OCI-LY3 (cell line): ENCODE measurements around the gene SLC25A46.
"Not testable (repeated sequence)": the region's sequence is repeated elsewhere in the genome, so short reads cannot be mapped to it uniquely, and the experiment has no call there.

Experiments used
- H2AFZ ChIP-seq: fragments of 200-600, 300-600 bp; shearing (Covaris generic); 2 replicates; pipeline ENCODE4 v1.6.0; 2014; ENCODE audit warnings: antibody characterized with exemption, low read depth, low read length
- H3K27ac ChIP-seq: fragments of 200-600, 300-600 bp; sonication (generic); 2 replicates; pipeline ENCODE4 v1.5.1; 2014; ENCODE audit warnings: mild to moderate bottlenecking, low read length, moderate library complexity, mixed read lengths
- H3K27me3 ChIP-seq: fragments of 200-600, 300-600 bp; sonication (generic); 2 replicates; pipeline ENCODE4 v1.6.1; 2014; ENCODE audit warnings: low read depth, low read length, mixed read lengths
- H3K36me3 ChIP-seq: fragments of 200-600, 300-600 bp; sonication (generic); replicated peaks from 2 replicates; pipeline ENCODE3; 2014; ENCODE audit warnings: low read depth, low read length, mixed read lengths
- H3K4me1 ChIP-seq: fragments of 300-600, 200-600 bp; sonication (generic); 2 replicates; pipeline ENCODE4 v1.6.1; 2014; ENCODE audit warnings: low read length, mixed read lengths
- H3K4me2 ChIP-seq: fragments of 200-600, 300-600 bp; sonication (generic); 2 replicates; pipeline ENCODE4 v1.6.1; 2014; ENCODE audit warnings: low read length, mixed read lengths
- H3K4me3 ChIP-seq: fragments of 300-600, 200-600 bp; sonication (generic); 2 replicates; pipeline ENCODE4 v1.5.1; 2014; ENCODE audit warnings: antibody characterized with exemption, mild to moderate bottlenecking, low read length, moderate library complexity
- H3K79me2 ChIP-seq: fragments of 300-600, 200-600 bp; shearing (Covaris generic); 2 replicates; pipeline ENCODE4 v1.6.1; 2014; ENCODE audit warnings: mild to moderate bottlenecking, low read length, mixed read lengths
- H3K9ac ChIP-seq: fragments of 300-600, 200-600 bp; shearing (Covaris generic); 2 replicates; pipeline ENCODE4 v1.6.0; 2014; ENCODE audit warnings: mild to moderate bottlenecking, low read length, moderate library complexity
- H3K9me3 ChIP-seq: fragments of 200-600, 300-600 bp; shearing (Covaris generic); 2 replicates; pipeline ENCODE4 v1.6.1; 2014; ENCODE audit warnings: low read length, mixed read lengths; ENCODE audit not compliant: insufficient read depth
- H4K20me1 ChIP-seq: fragments of 200-600, 300-600 bp; sonication (generic); 2 replicates; pipeline ENCODE4 v1.6.1; 2016; ENCODE audit warnings: low read length, mixed read lengths; ENCODE audit not compliant: insufficient read depth
- EZH2phosphoT487 ChIP-seq: fragments of 200-600 bp; shearing (Covaris generic); IDR thresholded peaks from 2 replicates; pipeline ENCODE4 v1.6.1; 2018; ENCODE audit warnings: antibody characterized with exemption, mixed run types, low read depth
- TF ChIP-seq, protein P1 (sequence below): fragments of 200-600, 300-600 bp; sonication (generic); IDR thresholded peaks from 2 replicates; pipeline ENCODE4 v1.5.1; 2014; ENCODE audit warnings: antibody characterized with exemption, low read length, low read depth

SLC25A46 gene

DNA sequence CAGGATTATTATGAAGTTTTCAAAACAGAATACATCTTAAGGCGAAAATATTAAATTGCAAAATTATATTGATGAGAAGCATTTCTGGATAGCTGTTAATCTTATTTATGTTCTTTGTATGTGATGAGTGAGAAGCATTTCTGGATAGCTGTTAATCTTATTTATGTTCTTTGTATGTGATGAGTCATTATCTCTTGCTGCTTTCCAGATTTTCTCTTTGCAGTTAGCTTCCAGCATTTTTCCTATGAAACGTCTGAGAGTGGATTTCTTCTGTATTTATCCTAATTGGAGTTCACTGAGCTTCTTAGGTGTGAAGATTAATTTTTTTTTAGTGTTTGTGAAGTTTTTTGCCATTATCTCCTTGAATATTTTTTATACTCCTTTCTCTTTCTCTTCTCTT is 20.5 kb upstream of the SLC25A46 start:
- no peak overlapping the region for H3K27ac ChIP-seq

DNA sequence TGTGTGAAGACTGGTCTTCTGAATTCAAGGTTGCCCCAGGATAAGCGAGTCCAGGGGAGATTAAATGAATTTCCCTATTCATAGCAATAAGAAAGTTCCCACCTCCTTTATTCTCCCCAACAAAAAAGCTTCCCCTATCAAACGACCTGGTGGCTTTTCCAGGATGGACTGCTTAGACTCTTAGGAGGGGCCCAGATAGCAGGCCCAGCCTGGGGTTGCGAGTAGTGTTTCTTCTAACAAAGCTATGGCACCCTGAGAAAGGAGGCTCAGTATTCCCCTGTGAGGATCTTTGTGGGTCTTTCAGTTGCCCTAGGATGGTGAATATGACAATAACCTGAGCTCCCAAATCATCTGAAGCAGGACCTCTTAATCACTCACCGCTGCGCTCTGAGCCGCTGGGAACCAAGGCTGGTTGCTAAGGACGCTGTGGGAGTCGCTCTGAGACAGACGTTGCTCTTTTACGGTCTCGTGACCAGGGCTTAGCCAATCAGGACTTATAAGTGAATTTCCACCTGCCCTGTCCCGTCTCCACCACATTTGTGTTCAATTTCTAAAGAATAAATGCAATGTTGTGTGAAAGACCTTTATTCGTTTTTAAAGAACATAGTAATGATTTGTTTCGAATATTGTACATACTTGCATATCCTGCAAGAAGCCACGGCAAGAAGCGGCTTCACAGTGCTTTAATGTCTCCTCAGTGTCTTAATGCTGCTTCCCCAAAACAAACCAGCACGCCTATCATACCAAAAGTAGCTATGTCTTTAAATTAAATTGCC is 12.4 kb upstream of the SLC25A46 start, which contains the start of gene TMEM232:
Gene TMEM232 (minus strand): TSS at position 423 of the 776 bp plus-strand sequence. CDS start 59,319 bp downstream, outside the sequence.
- Histone ChIP-seq H4K20me1 (no peaks in the 10 kb centered on the region), H3K79me2 (no peaks in the 10 kb centered on the region), H3K4me3 (peak within 1 kb of the TSS; percentile 95), H2AFZ (peak within 1 kb of the TSS; percentile 100), H3K27me3 (no peaks in the 10 kb centered on the region), H3K9me3 (no peaks in the 10 kb centered on the region), H3K4me2 (peak within 1 kb of the TSS; percentile 86), H3K4me1 (no peaks in the 10 kb centered on the region), H3K9ac (peak within 1 kb of the TSS; percentile 58), H3K36me3 (no peaks in the 10 kb centered on the region), H3K27ac (no peak within 1 kb of the TSS)
- TF ChIP-seq EZH2phosphoT487, result no peak
- TF ChIP-seq, protein P1, sequence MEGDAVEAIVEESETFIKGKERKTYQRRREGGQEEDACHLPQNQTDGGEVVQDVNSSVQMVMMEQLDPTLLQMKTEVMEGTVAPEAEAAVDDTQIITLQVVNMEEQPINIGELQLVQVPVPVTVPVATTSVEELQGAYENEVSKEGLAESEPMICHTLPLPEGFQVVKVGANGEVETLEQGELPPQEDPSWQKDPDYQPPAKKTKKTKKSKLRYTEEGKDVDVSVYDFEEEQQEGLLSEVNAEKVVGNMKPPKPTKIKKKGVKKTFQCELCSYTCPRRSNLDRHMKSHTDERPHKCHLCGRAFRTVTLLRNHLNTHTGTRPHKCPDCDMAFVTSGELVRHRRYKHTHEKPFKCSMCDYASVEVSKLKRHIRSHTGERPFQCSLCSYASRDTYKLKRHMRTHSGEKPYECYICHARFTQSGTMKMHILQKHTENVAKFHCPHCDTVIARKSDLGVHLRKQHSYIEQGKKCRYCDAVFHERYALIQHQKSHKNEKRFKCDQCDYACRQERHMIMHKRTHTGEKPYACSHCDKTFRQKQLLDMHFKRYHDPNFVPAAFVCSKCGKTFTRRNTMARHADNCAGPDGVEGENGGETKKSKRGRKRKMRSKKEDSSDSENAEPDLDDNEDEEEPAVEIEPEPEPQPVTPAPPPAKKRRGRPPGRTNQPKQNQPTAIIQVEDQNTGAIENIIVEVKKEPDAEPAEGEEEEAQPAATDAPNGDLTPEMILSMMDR, result no peak

More for the DNA sequence above, 20.5 kb upstream of the SLC25A46 start:
- Histone ChIP-seq H3K4me2 (no peak overlapping the region), H3K27me3 (no peaks in the 10 kb centered on the region), H3K4me1 (no peaks in the 10 kb centered on the region), H2AFZ (no peak overlapping the region), H4K20me1 (no peaks in the 10 kb centered on the region), H3K9me3 (no peaks in the 10 kb centered on the region), H3K79me2 (no peaks in the 10 kb centered on the region), H3K4me3 (no peak overlapping the region), H3K36me3 (no peaks in the 10 kb centered on the region), H3K9ac (no peak overlapping the region)
- no peak for TF ChIP-seq EZH2phosphoT487
- TF ChIP-seq, protein P1, result no peak

DNA sequence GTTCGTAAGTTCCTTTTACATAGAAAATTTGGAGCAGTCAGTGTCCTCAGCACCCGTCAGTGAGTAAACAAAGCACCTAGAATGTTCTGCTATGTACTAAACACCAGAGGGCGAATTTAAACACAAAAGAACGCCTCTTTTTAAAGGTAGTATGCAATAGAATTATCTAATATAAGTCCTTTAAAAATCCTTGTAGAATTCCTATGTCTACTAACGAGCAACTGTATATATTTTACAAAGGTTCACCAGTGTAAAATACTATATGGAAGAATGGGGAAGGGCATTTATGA is 11.8 kb upstream of the SLC25A46 start:
- Histone ChIP-seq H3K4me2 (peak overlapping the region; percentile 86), H4K20me1 (no peaks in the 10 kb centered on the region), H3K9ac (peak overlapping the region; percentile 58), H3K4me1 (no peaks in the 10 kb centered on the region), H3K27ac (no peak overlapping the region), H2AFZ (peak overlapping the region; percentile 100), H3K9me3 (no peaks in the 10 kb centered on the region), H3K79me2 (no peaks in the 10 kb centered on the region), H3K36me3 (no peaks in the 10 kb centered on the region), H3K27me3 (no peaks in the 10 kb centered on the region), H3K4me3 (peak overlapping the region; percentile 95)
- TF ChIP-seq, protein P1, result peak; percentile 37
- TF ChIP-seq EZH2phosphoT487, result no peak

DNA sequence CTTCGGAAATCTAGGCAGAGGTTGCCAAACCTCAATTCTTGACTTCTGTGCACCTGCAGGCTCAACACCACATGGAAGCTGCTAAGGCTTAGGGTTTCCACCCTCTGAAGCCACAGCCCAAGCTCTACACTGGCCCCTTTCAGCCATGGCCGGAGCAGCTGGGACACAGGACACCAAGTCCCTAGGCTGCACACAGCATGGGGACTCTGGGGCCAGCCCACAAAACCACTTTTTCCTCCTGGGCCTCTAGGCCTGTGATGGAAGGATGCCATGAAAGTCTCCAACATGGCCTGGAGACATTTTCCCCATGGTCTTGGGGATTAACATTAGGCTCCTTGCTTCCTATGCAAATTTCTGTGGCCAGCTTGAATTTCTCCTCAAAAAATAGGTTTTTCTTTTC is 7.3 kb upstream of the SLC25A46 start:
- H3K4me3 ChIP-seq, H3K4me2 ChIP-seq, H2AFZ ChIP-seq, H3K27me3 ChIP-seq, H3K36me3 ChIP-seq, H3K9ac ChIP-seq, H3K9me3 ChIP-seq, H4K20me1 ChIP-seq, H3K79me2 ChIP-seq, H3K4me1 ChIP-seq, H3K27ac ChIP-seq: not testable (repeated sequence)
